ENCODE results near the gene SUGCT. TPM values are rescaled to one million over a fixed set of nuclear protein-coding genes. Genes with fewer than 3 reads are reported as not detected.
"Not testable (repeated sequence)": the region's sequence is repeated elsewhere in the genome, so short reads cannot be mapped to it uniquely, and the experiment has no call there.

SUGCT gene
- total and polyA plus RNA-seq, 12 donors, result 8.4 to 96.4 (median 25.5) TPM

- H3K9me3 ChIP-seq (replicated peaks in 1 of 3), result no peaks in the 10 kb centered on the region
- DNase-seq, result no peak
- no peaks in the 10 kb centered on the region for H3K27me3 ChIP-seq
- H3K36me3 ChIP-seq (replicated peaks in 1 of 2), result no peaks in the 10 kb centered on the region
- H3K4me3 ChIP-seq, result no peak overlapping the region
- H3K4me1 ChIP-seq (replicated peaks in 1 of 2), result no peaks in the 10 kb centered on the region
- TF ChIP-seq CTCF (IDR thresholded peaks at IDR 0.05) (no peak), POLR2A (IDR thresholded peaks at IDR 0.05) (no peak)
- 92 to 93% (median 93%) methylated on average over 4 of the region's 4 CpGs for WGBS, 4 donors
- intact Hi-C loops (cut with DNase I), result no loop called here
- no peak overlapping the region for H3K27ac ChIP-seq
These were observed 22.2 kb downstream of the SUGCT start for GRCh38 chr7:40156988-40157387.

GRCh38 chr7:40162516-40162915 is 27.7 kb downstream of the SUGCT start:
- H3K4me1 ChIP-seq (replicated peaks in 1 of 2), result no peaks in the 10 kb centered on the region
- WGBS, 4 donors, result 70 to 83% (median 79%) methylated on average over 2 of the region's 2 CpGs
- no peaks in the 10 kb centered on the region for H3K27me3 ChIP-seq
- no peak for DNase-seq
- no peaks in the 10 kb centered on the region for H3K9me3 ChIP-seq (replicated peaks in 1 of 3)
- no peak for TF ChIP-seq POLR2A (IDR thresholded peaks at IDR 0.05)
- no peak for TF ChIP-seq CTCF (IDR thresholded peaks at IDR 0.05)
- intact Hi-C loops (cut with DNase I), result no loop called here
- H3K36me3 ChIP-seq (replicated peaks in 1 of 2), result no peaks in the 10 kb centered on the region
- no peak overlapping the region for H3K27ac ChIP-seq
- H3K4me3 ChIP-seq, result no peak overlapping the region

- Histone ChIP-seq H3K27me3 (no peaks in the 10 kb centered on the region), H3K36me3 (replicated peaks in 1 of 2) (no peaks in the 10 kb centered on the region), H3K4me1 (replicated peaks in 1 of 2) (no peaks in the 10 kb centered on the region), H3K4me3 (no peak overlapping the region), H3K27ac (no peak overlapping the region), H3K9me3 (replicated peaks in 1 of 3) (no peaks in the 10 kb centered on the region)
- no peak for TF ChIP-seq POLR2A (IDR thresholded peaks at IDR 0.05)
- WGBS, 4 donors, result 53 to 68% (median 65%) methylated on average over 1 of the region's 1 CpG
- intact Hi-C loops (cut with DNase I), result no loop called here
- DNase-seq, result no peak
These were observed 30.4 kb downstream of the SUGCT start for GRCh38 chr7:40165216-40165615.

GRCh38 chr7:40167291-40167690 is 32.5 kb downstream of the SUGCT start:
- no peak overlapping the region for H3K4me3 ChIP-seq
- intact Hi-C loops (cut with DNase I), result no loop called here
- DNase-seq, result no peak
- TF ChIP-seq POLR2A (IDR thresholded peaks at IDR 0.05) (no peak), CTCF (IDR thresholded peaks at IDR 0.05) (no peak)
- whole genome bisulfite sequencing, 4 donors, result 91 to 97% (median 93%) methylated on average over 3 of the region's 3 CpGs
- no peaks in the 10 kb centered on the region for H3K9me3 ChIP-seq (replicated peaks in 1 of 3)
- no peaks in the 10 kb centered on the region for H3K4me1 ChIP-seq (replicated peaks in 1 of 2)
- H3K27me3 ChIP-seq, result no peaks in the 10 kb centered on the region
- H3K27ac ChIP-seq, result no peak overlapping the region
- no peaks in the 10 kb centered on the region for H3K36me3 ChIP-seq (replicated peaks in 1 of 2)

- H3K9me3 ChIP-seq (replicated peaks in 1 of 3); H3K27me3 ChIP-seq; DNase-seq; intact Hi-C loops (cut with DNase I); H3K4me3 ChIP-seq; H3K27ac ChIP-seq; H3K36me3 ChIP-seq (replicated peaks in 1 of 2); H3K4me1 ChIP-seq (replicated peaks in 1 of 2): not testable (repeated sequence)
- 90 to 97% (median 96%) methylated on average over 3 of the region's 3 CpGs for WGBS, 4 donors
These were observed 33.5 kb downstream of the SUGCT start for GRCh38 chr7:40168266-40168665.

GRCh38 chr7:40173121-40173520 is 38.3 kb downstream of the SUGCT start:
- DNase-seq; H3K9me3 ChIP-seq (replicated peaks in 1 of 3); H3K4me1 ChIP-seq (replicated peaks in 1 of 2); H3K27ac ChIP-seq; H3K4me3 ChIP-seq; intact Hi-C loops (cut with DNase I); H3K27me3 ChIP-seq; H3K36me3 ChIP-seq (replicated peaks in 1 of 2): not testable (repeated sequence)
- 90 to 94% (median 92%) methylated on average over 13 of the region's 13 CpGs for WGBS, 4 donors

GRCh38 chr7:40175256-40175655 is 40.5 kb downstream of the SUGCT start:
- DNase-seq; H3K4me3 ChIP-seq; H3K9me3 ChIP-seq (replicated peaks in 1 of 3); H3K4me1 ChIP-seq (replicated peaks in 1 of 2); H3K36me3 ChIP-seq (replicated peaks in 1 of 2); intact Hi-C loops (cut with DNase I); H3K27me3 ChIP-seq; H3K27ac ChIP-seq: not testable (repeated sequence)
- WGBS, 4 donors, result 81 to 94% (median 92%) methylated on average over 6 of the region's 6 CpGs
